GM18868 (cell line): ENCODE results near the gene DNAJC3.

Source experiments
- ATAC-seq: cut with Tn5 transposase; IDR thresholded peaks from one replicate; pipeline ENCODE4 v1.9.1; 2021; ENCODE audit warnings: mild to moderate bottlenecking, moderate library complexity; ENCODE audit not compliant: unreplicated experiment

DNAJC3 gene

DNA sequence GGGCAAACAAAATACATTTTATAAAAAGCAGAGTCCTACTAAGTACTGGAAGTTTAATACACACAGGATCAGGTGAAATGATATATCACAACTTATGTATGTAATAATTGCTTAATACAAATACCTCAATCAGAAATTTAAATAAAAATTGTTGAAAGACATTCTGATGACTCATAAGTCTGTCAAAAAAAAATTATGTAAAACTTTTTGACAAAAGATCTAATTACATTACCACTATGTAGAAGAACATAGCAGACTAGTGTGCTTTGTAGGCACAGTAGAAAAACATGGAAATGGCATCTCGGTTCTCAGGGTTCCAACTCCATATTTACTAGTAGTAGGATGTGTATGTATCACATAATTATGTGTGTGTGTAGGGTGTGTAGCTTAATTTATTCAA lies 156.2 kb downstream of the DNAJC3 start:
- ATAC-seq, result no peak

DNA sequence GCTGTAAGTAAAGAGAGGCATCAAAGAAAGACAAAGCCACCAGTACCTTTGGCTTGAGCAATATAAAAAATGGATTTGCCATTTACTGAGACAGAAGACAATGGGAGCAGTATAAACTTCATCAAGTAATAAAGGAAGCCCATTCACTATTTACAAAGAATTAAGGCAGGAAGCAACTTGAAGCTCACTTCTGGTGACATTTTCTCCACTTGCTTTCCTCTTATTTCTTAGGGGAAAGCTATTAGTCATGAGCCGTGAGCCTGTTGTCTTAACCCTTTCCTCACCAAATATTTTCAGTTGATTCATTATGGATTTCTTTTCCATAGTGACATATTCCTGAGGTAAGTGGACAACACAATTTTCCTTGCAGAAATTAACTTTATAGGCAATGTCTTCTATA lies 156.8 kb downstream of the DNAJC3 start:
- ATAC-seq, result no peak

DNA sequence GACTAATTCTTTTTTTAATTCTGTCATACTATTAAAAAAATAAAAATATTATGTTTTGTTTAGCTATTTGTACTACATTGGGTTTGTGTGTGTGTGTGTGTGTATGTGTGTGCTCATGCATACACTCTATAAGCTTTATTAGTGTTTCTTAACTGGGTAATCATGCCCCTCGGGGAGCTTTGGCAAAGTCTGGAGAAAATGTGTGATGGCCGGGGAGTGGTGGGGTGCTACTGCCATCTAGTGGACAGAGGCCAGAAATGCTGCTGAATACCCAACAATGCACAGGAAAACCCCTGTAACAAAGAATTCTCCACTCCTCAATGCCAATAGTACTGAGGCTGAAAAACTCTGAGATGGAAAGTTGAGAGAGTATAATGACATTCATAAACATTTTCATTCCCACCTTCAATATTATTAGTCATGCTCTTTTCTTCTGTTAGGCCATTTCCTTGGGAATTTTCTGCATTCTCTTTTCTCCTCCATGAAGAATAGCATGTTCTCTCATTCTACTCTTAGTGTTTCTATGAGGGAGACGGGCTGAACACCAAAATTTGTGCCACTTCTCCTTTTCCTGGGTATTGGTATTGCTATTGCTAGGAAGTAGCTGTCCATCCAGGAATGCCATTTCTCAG lies 157.3 kb downstream of the DNAJC3 start:
- peak; percentile 95 for ATAC-seq

DNA sequence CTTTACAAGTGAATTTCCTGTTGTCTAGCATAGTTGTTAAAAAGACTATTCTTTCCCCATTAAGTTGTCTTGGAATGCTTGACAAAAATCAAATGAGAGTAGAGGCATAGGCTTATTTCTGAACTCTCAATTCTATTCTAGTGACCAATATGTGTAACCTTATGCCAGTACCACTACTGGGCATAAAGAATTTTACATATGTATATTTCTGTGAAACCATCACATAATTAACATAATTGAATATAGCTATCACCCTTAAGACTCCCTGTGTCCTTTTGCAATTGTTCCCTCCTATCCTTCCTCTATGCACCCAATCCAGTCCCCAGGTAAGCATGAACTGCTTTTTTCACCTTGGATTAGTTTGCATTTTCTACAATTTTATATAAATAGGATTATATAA lies 165.0 kb downstream of the DNAJC3 start:
- no peak for ATAC-seq

- ATAC-seq, result no peak
These were observed 166.0 kb downstream of the DNAJC3 start for GRCh38 chr13:95842898-95843297.
